ENCODE measurements around the gene ZNF14.
A peak's percentile ranks its signal among the peaks of the same experiment; 100 is the strongest.
"Not testable (repeated sequence)": the region's sequence is repeated elsewhere in the genome, so short reads cannot be mapped to it uniquely, and the experiment has no call there.

The ZNF14 gene

DNA sequence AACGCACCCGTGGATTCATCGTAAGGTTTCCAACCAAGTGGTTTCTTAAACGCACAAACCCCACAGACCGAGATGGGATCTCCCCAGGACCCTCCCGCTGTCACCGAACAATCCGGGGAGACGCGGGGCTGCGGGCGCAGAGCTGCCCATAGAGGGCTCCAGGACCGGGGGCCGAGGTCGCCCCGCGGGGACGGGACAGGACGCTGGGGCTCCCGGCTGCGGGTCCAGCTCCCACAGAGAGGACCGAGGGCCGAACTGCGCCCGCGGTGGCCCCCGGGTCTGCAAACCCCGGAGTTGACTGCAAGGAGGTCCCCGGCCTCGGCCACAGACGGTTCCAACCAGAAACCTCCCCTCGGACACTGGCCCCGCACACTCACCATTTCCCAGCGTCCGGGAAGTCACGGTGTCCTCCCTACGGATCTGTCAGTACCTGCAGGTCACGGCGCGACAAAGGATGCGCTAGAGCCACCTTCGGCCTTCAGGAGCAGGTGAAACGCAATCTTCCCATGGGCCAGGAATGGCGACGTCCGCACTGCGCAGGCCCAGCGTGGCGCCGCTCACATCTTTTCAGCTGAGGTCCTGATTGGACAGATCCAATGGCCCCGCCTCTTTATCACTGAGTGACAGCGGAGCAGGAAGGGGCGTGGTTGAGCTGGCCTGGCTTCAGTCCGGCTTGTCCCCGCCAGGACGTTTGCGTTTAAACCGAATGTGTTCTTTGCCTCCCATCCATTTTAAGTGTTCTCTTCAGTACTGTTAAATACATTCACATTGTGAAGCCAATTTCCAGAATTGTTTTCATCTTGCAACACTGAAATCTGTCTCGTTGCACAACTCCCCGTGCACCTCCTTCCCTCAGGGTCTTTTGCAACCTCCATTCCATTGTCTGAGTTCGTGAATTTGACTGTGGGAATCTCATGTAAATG lies at the start of gene ZNF14:
Gene ZNF14, minus strand, starts transcription at position 534 of the 923 bp plus-strand sequence. Its CDS starts 154 bp downstream, at position 380.
- H3K27me3 ChIP-seq (ENCODE audit: control insufficient read depth, insufficient read depth, low read length), result no peaks in the 10 kb centered on the region
- peak within 1 kb of the TSS; percentile 78 for H3K9ac ChIP-seq (ENCODE audit: low read length)
- peak within 1 kb of the TSS; percentile 47 for H3K4me3 ChIP-seq (ENCODE audit: low read length)
- no peaks in the 10 kb centered on the region for H3K4me1 ChIP-seq (ENCODE audit: control insufficient read depth, insufficient read depth, low read length)
- H3K9me3 ChIP-seq (ENCODE audit: control insufficient read depth, low read length), result no peaks in the 10 kb centered on the region
- no peaks in the 10 kb centered on the region for H3K36me3 ChIP-seq (ENCODE audit: control insufficient read depth, insufficient read depth, low read length)

DNA sequence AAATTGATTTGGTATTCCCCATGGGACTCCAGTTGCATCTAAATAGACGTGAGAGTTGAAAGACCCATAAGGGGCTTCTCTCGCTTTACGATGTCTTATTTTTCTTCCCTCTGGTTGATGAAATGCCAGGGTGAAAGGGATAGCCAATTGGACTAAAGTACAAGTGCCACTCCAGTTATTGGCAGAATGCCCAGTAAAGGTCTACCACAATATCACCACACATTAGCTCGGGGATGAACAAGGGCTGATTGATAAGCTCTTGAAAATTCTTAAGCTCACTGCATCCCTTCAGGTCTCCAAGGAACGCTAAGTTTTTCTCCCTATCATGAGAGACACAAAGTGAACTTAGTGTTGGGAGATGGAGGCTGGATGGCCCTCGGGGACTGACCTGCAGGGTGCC lies 48.9 kb upstream of the ZNF14 start:
- not testable (repeated sequence) for H3K27me3 ChIP-seq (ENCODE audit: control insufficient read depth, insufficient read depth, low read length)

DNA sequence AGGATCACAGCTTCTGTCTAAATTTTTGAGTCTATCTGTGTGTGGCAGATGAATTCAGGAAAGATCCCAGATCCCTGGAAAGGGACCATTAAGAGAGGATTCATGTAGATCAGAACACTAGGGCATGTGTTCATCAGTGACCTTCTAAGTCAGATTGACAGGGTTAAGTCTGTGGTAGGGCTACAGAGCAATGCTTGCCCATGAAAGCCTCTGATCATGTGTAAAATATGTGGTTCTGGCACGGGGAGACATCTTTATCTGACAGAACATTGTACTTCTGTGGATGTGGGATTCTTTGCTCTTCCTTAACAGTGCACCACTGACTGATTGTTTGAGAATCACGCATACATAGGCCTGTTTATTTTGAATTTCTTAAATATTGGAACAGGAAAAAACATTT lies 45.8 kb upstream of the ZNF14 start:
- Histone ChIP-seq H3K4me3 (ENCODE audit: low read length) (no peak overlapping the region), H3K9me3 (ENCODE audit: control insufficient read depth, low read length) (no peaks in the 10 kb centered on the region), H3K36me3 (ENCODE audit: control insufficient read depth, insufficient read depth, low read length) (no peaks in the 10 kb centered on the region), H3K4me1 (ENCODE audit: control insufficient read depth, insufficient read depth, low read length) (peaks cover 11% of the 10 kb centered on the region), H3K27me3 (ENCODE audit: control insufficient read depth, insufficient read depth, low read length) (no peaks in the 10 kb centered on the region), H3K9ac (ENCODE audit: low read length) (no peak overlapping the region)

More for the DNA sequence above, 48.9 kb upstream of the ZNF14 start:
- not testable (repeated sequence) for H3K4me1 ChIP-seq (ENCODE audit: control insufficient read depth, insufficient read depth, low read length); H3K36me3 ChIP-seq (ENCODE audit: control insufficient read depth, insufficient read depth, low read length); H3K9me3 ChIP-seq (ENCODE audit: control insufficient read depth, low read length); H3K9ac ChIP-seq (ENCODE audit: low read length); H3K4me3 ChIP-seq (ENCODE audit: low read length)

DNA sequence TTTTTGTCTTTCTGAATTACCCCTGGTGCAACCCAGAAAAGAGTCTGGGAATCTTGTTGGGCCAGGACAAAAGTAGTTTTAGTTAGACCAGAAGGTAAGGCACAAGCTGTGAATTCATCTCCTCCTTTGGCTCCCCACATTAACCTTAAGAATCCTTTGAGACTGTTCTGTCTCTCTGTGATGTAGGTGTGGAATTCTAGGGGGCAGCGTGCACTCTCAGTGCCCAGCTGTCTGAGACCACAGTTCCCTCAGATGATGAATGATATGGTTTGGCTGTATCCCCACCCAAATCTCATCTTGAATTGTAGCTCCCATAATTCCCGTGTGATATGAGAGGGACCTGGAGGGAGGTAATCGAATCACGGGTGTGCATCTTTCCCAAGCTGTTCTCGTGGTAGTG lies 44.8 kb upstream of the ZNF14 start:
- Histone ChIP-seq H3K27me3 (ENCODE audit: control insufficient read depth, insufficient read depth, low read length) (no peaks in the 10 kb centered on the region), H3K9ac (ENCODE audit: low read length) (no peak overlapping the region), H3K9me3 (ENCODE audit: control insufficient read depth, low read length) (no peaks in the 10 kb centered on the region), H3K4me3 (ENCODE audit: low read length) (peak overlapping the region; percentile 63), H3K4me1 (ENCODE audit: control insufficient read depth, insufficient read depth, low read length) (peaks cover 11% of the 10 kb centered on the region), H3K36me3 (ENCODE audit: control insufficient read depth, insufficient read depth, low read length) (no peaks in the 10 kb centered on the region)

DNA sequence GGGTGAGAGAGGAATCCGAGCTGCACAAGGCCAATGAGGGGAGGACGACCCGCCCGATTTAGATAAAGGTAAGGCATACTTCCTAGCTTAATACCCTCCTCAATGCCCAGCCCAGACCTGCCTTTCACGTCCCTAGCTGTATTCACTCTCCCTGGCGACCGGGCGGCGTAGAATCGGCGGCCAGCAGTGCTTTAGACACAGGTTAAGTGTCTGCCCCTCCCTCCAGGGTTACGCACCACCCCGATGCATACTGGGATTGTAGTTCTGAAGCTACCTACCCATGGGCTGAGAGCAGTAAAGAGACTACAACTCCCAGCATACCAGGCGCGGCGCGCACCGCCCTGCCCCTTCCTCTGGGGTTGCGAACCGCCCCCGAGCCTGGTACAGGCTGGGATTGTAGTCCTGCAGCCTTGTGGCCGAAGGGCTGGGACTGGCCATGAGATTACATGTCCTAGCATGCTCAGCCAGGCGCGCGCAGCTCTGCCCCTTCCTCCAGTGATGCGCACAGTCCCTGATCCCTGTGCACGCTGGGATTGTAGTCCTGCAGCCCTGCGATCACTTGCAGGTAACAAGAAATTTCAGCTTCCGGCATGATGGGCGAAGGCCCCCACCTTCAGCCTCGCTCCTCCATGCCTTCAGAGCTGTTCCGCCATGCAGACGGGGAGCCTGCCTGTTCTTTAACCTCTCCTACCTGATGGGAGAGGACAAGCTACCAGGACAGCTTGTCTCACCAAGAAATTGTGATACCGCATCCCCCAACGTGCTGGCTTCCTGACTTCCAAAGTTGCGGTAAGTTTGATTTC lies 43.5 kb upstream of the ZNF14 start:
- H3K4me3 ChIP-seq (ENCODE audit: low read length), result peak overlapping the region; percentile 63
- no peaks in the 10 kb centered on the region for H3K27me3 ChIP-seq (ENCODE audit: control insufficient read depth, insufficient read depth, low read length)
- peak overlapping the region; percentile 63 for H3K9ac ChIP-seq (ENCODE audit: low read length)
- H3K36me3 ChIP-seq (ENCODE audit: control insufficient read depth, insufficient read depth, low read length), result no peaks in the 10 kb centered on the region
- H3K4me1 ChIP-seq (ENCODE audit: control insufficient read depth, insufficient read depth, low read length), result peaks cover 11% of the 10 kb centered on the region
- no peaks in the 10 kb centered on the region for H3K9me3 ChIP-seq (ENCODE audit: control insufficient read depth, low read length)

DNA sequence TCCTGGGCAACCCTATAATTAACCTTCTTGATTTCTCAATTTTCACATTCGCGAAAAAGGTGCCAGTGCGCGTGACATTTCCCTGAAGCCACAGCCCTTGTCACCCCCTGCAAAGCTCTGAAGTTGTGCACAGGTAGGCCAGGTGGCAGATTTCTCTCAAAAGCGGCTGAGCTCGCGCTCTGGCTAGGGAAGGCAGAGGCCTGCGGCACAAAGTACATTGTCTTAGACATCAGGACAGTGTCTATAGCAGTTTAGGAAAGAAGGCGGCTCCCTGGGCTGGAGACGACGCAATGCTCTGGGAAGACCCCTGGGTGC lies 42.9 kb upstream of the ZNF14 start:
- Histone ChIP-seq H3K4me3 (ENCODE audit: low read length) (peak overlapping the region; percentile 63), H3K9ac (ENCODE audit: low read length) (peak overlapping the region; percentile 63), H3K4me1 (ENCODE audit: control insufficient read depth, insufficient read depth, low read length) (peaks cover 11% of the 10 kb centered on the region), H3K36me3 (ENCODE audit: control insufficient read depth, insufficient read depth, low read length) (no peaks in the 10 kb centered on the region), H3K9me3 (ENCODE audit: control insufficient read depth, low read length) (no peaks in the 10 kb centered on the region), H3K27me3 (ENCODE audit: control insufficient read depth, insufficient read depth, low read length) (no peaks in the 10 kb centered on the region)

DNA sequence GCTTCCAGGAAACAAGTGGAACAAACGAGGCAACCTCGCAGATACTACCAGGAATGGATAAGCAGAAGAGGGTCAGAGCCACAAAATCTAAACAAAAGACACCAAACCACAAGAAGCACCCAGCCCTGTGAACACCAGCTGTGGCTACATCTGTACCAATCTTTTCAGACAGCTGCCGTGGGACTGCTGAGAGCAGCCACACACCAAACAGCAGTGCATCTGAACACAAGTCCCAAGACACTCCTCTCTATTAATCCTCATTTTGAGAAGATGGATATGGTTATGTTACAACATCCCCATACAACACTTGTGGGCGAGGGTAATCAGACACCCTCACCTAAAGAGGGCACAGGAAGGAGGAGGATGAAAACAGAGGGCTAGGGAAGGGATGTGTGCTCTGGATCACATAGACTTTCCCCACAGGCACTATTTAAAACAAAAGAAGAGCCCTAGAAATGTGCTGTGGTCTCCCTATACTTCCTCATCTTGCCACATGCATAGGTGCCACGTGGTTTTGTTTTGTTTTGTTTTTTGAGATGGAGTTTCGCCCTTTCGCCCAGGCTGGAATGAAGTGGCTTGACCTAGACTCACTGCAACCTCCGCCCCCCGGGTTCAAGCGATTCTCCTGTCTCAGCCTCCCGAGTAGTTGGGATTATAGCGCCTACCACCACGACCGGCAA lies 41.6 kb upstream of the ZNF14 start:
- Histone ChIP-seq H3K36me3 (ENCODE audit: control insufficient read depth, insufficient read depth, low read length) (no peaks in the 10 kb centered on the region), H3K9ac (ENCODE audit: low read length) (no peak overlapping the region), H3K9me3 (ENCODE audit: control insufficient read depth, low read length) (no peaks in the 10 kb centered on the region), H3K27me3 (ENCODE audit: control insufficient read depth, insufficient read depth, low read length) (no peaks in the 10 kb centered on the region), H3K4me1 (ENCODE audit: control insufficient read depth, insufficient read depth, low read length) (peaks cover 11% of the 10 kb centered on the region), H3K4me3 (ENCODE audit: low read length) (no peak overlapping the region)

DNA sequence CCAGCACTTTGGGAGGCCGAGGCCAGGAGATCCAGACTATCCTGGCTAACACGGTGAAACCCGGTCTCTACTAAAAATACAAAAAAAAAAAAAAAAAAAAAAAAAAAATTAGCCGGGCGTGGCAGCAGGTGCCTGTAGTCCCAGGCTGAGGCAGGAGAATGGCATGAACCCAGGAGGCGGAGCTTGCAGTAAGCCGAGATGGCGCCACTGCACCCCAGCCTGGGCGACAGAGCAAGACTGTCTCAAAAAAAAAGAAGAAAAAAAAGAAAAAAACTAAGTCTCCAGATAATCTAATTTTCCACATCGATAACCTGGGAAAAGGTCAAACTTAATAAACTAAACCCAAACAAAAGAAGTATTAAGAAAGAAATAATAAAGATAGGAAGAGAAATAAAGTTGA lies 39.1 kb upstream of the ZNF14 start:
- H3K9me3 ChIP-seq (ENCODE audit: control insufficient read depth, low read length); H3K9ac ChIP-seq (ENCODE audit: low read length): not testable (repeated sequence)

DNA sequence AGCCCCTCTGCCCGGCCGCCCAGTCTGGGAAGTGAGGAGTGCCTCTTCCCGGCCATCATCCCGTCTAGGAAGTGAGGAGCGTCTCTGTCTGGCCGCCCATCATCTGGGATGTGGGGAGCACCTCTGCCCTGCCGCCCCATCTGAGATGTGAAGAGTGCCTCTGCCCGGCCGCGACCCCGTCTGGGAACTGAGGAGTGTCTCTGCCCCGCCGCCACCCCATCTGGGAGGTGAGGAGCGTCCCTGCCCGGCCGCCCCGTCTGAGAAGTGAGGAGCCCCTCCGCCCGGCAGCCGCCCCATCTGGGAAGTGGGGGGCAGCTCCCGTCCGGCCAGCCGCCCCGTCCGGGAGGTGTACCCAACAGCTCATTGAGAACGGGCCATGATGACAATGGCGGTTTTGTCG lies 37.1 kb upstream of the ZNF14 start:
- not testable (repeated sequence) for H3K4me1 ChIP-seq (ENCODE audit: control insufficient read depth, insufficient read depth, low read length); H3K27me3 ChIP-seq (ENCODE audit: control insufficient read depth, insufficient read depth, low read length); H3K9me3 ChIP-seq (ENCODE audit: control insufficient read depth, low read length); H3K9ac ChIP-seq (ENCODE audit: low read length); H3K4me3 ChIP-seq (ENCODE audit: low read length); H3K36me3 ChIP-seq (ENCODE audit: control insufficient read depth, insufficient read depth, low read length)

More for the DNA sequence above, 39.1 kb upstream of the ZNF14 start:
- H3K36me3 ChIP-seq (ENCODE audit: control insufficient read depth, insufficient read depth, low read length); H3K27me3 ChIP-seq (ENCODE audit: control insufficient read depth, insufficient read depth, low read length); H3K4me1 ChIP-seq (ENCODE audit: control insufficient read depth, insufficient read depth, low read length); H3K4me3 ChIP-seq (ENCODE audit: low read length): not testable (repeated sequence)

DNA sequence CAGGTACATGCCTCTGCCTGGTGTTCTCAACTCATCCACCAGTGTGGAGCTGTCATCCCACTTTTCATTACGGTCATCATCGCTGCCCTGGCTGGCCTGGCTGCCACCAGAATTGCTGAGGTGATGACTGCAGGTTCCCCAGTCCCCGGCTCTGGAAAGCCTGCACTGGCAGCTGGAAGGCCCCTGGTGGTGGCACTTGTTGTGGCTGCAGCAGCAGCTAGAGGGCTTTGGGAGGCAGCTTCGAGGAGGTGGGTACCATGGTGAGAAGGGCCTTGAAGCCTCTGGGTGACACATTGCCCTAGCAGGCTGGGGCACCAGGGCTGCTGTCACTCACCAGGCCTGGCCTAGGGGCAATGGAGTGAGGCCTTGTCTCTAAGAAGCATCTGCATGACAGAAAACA lies 25.3 kb upstream of the ZNF14 start:
- Histone ChIP-seq H3K4me3 (ENCODE audit: low read length) (no peak overlapping the region), H3K9me3 (ENCODE audit: control insufficient read depth, low read length) (no peaks in the 10 kb centered on the region), H3K9ac (ENCODE audit: low read length) (no peak overlapping the region), H3K27me3 (ENCODE audit: control insufficient read depth, insufficient read depth, low read length) (no peaks in the 10 kb centered on the region), H3K36me3 (ENCODE audit: control insufficient read depth, insufficient read depth, low read length) (no peaks in the 10 kb centered on the region), H3K4me1 (ENCODE audit: control insufficient read depth, insufficient read depth, low read length) (no peaks in the 10 kb centered on the region)

DNA sequence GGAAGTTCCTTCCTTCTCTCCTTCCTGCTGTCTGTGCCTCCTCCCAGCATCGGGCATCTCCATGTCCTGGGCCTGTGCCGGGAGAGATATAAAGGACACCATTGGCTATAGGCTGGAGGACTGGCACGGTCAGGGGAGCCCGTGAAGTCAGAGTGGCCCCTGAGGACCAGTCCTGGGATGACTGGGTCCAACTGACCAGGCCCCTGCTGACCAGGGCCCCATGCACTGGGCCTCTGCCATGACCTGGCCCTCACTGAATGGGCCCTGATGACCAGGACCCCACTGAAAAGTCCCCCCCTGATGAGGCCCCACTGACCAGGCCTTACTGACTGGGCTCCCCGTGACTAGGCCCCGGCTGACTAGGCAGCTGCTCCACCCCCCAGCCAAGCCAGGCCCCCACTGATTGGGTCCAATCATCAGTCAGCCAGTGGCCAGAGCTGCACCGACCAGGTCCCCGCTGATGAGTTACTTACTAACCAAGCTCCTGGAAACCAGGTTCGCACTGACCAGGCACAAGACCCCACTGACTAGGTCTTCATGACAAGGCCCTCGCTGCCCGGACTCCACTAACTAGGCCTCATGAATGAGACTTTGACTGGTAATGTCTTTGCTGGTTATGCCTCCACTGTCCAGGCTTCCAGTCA lies 20.0 kb upstream of the ZNF14 start:
- H3K4me1 ChIP-seq (ENCODE audit: control insufficient read depth, insufficient read depth, low read length), result no peaks in the 10 kb centered on the region
- H3K36me3 ChIP-seq (ENCODE audit: control insufficient read depth, insufficient read depth, low read length), result no peaks in the 10 kb centered on the region
- H3K9me3 ChIP-seq (ENCODE audit: control insufficient read depth, low read length), result no peaks in the 10 kb centered on the region
- no peak overlapping the region for H3K4me3 ChIP-seq (ENCODE audit: low read length)
- H3K9ac ChIP-seq (ENCODE audit: low read length), result no peak overlapping the region
- H3K27me3 ChIP-seq (ENCODE audit: control insufficient read depth, insufficient read depth, low read length), result no peaks in the 10 kb centered on the region

Data from mucosa of stomach (tissue), 1 donor.